Kidney glomerular epithelial cell (primary cell): Measurements from ENCODE around the gene PUM1.
"Not testable (repeated sequence)": the region's sequence is repeated elsewhere in the genome, so short reads cannot be mapped to it uniquely, and the experiment has no call there.

Experiments used
- DNase-seq: peaks from one replicate; lab custom pipeline; 2025; lab: John Stamatoyannopoulos, UW

PUM1 gene, protein sequence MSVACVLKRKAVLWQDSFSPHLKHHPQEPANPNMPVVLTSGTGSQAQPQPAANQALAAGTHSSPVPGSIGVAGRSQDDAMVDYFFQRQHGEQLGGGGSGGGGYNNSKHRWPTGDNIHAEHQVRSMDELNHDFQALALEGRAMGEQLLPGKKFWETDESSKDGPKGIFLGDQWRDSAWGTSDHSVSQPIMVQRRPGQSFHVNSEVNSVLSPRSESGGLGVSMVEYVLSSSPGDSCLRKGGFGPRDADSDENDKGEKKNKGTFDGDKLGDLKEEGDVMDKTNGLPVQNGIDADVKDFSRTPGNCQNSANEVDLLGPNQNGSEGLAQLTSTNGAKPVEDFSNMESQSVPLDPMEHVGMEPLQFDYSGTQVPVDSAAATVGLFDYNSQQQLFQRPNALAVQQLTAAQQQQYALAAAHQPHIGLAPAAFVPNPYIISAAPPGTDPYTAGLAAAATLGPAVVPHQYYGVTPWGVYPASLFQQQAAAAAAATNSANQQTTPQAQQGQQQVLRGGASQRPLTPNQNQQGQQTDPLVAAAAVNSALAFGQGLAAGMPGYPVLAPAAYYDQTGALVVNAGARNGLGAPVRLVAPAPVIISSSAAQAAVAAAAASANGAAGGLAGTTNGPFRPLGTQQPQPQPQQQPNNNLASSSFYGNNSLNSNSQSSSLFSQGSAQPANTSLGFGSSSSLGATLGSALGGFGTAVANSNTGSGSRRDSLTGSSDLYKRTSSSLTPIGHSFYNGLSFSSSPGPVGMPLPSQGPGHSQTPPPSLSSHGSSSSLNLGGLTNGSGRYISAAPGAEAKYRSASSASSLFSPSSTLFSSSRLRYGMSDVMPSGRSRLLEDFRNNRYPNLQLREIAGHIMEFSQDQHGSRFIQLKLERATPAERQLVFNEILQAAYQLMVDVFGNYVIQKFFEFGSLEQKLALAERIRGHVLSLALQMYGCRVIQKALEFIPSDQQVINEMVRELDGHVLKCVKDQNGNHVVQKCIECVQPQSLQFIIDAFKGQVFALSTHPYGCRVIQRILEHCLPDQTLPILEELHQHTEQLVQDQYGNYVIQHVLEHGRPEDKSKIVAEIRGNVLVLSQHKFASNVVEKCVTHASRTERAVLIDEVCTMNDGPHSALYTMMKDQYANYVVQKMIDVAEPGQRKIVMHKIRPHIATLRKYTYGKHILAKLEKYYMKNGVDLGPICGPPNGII

DNA sequence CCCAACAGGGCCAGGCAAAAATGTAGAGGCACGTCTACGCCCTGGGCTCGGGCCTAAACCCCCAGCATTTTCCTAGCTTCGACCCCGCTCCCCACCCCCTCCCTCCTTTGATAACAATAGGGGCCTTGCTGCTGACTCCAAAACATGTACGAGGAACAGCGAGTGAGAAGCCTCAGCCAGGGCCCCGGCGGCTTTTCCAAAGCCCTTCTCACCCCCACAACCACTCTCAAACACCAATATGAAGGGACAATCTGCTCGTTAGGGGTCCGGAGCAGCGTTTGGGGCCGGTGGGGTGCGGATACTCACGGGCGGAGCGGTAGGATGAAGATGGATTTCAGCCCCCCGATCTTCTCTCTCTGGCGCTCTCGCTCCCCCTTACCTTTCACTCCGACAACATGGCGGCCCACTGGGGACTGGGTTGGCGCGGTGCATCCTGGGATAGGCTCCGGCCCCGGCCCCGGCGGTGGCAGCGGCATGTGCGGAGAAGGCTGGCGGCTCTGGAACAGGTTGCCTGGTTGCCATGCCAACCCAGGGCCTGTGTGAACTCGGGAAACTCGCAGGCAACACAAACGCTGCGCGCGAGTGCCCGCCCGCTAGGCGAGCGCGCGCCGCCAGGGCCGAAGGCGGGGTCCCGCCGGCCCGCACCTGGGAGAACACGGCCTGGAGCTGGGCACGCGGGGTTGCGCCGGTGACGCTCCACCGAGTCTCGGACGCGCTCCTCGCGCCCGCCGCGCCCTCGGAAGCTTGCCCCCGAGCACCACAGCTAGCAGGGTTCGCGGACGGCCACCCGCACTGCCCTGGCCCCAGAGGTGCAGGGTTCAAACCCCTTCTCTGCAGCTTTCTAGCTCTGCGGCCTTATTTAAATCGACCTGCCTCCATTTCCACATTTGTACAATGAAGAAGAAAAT, at the start of gene PUM1:
Gene PUM1, minus strand, starts transcription at position 408 of the 908 bp plus-strand sequence. CDS start 6,151 bp downstream, outside the sequence.
- peak; percentile 97 for DNase-seq

DNA sequence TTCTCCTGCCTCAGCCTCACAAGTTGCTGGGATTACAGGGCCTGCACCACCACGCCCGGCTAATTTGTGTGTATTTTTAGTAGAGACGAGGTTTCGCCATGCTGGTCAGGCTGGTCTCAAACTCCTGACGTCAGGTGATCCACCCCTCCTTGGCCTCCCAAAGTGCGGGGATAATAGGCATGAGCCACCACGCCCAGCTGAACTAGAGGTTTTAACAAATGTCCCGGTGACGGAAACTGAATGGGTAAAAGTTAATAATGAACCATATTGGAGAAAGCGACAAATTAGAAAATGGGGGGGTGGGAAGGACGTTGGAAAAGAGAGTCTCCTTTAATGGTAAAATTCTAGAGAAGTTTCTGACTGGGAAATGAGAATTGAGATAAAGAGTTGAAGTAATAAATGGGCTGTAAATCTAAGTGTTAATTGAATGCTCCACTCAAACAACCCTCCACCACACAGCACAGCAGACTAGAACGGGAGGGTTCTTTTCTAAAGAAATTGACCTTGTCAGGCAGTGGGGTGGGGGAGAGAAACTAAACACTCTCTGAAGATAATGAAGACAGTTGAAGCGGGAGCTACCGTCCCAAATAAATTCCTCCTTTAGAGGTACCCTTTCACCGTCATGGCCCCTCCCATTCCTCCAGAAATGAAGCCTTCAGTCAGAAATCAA, 46.9 kb upstream of the PUM1 start:
- DNase-seq: no peak

DNA sequence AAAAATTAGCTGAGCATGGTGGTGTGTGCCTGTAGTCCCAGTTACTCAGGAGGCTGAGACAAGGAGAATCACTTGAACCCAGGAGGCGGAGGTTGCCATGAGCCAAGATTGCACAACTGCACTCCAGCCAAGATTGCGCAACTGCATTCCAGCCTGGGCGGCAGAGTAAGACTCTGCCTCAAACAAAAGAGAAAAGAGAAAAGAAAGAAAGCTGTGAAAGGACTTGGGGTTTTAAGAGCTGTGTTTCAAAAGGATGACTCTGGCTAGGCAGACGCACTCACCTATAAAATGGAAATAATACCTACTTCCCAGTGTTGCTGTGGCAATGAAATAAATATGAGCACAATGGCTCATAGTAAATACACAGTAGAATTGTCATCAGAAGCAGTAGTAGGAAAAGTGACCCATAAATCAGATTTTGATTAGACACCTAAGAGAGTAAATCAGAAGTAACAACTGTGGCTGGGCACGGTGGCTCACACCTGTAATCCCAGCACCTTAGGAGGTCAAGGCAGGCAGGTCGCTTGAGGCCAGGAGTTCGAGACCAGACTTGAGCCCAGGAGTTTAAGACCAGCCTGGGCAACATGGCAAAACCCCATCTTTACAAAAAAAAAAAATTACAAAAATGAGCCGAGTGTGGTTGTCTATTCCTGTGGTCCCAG, 45.9 kb upstream of the PUM1 start:
- peak; percentile 32 for DNase-seq

DNA sequence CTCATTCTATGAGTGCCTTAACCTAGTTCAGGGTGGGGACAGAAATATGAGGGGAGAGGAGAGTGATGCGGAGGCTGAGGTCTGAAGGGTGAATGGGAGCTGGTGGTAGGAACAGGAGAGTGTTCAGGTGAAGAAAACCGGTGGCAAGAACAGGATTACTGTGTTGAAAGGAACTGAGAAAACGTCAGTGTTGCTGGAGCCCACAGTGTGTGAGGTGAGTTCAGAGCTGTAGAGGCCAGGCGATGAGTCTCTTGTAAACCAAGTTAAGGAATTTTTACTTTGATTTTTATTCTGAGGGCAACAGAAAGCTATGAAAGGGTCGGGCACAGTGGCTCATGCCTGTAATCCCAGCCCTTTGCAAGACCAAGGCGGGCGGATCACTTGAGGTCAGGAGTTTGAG, 45.3 kb upstream of the PUM1 start:
- no peak for DNase-seq

DNA sequence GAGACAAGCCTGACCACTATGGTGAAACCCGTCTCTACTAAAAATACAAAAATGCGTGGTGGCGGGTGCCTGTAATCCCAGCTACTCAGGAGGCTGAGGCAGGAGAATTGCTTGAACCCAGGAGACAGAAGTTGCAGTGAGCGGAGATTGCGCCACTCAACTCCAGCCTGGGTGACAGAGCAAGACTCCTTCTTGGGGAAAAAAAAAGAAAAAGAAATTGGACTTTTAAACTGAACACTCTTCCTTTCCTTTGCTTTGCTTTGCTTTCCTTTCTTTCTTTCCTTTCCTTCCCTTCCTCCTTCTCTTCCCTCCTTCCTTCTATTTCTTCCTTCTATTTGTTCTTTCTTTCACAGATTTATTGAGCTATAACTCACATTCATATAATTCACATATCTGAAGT, 43.3 kb upstream of the PUM1 start:
- DNase-seq: no peak

DNA sequence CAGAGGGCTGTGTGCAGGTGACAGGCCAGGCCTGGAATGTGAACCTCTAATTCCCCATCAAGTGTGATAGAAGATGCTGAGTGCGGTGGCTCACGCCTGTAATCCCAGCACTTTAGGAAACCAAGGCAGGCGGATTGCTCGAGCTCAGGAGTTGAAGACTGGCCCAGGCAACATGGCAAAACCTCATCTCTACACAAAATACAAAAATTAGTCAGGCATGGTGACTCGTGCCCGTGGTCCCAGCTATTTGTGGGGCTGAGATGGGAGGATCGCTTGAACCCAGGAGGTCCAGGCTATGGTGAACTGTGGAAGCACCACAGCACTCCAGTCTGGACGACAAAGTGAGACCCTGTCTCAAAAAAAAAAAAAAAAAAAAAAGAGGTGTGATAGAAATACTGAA, 40.1 kb upstream of the PUM1 start:
- DNase-seq: no peak

DNA sequence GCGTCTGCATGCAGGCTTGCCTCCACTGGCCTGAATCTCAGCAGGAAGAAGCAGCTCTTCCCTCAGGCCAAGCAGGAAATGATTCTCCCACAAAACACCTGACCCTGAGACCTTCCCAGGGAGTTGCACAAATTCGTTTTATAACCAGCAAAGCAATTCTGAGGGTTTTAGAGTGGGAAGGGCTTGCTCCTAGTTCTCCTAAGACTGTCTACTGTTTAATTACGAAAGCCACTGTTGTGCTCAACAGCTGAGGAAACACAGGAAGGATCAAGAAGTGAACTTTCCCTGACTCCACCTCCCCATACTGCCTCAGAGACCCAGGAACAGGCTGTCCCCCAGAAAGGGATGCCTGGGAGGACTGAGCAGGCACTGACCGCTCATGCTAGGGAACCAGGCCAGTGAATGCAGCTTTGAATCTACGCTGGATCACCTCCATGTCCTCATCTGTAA, 37.0 kb upstream of the PUM1 start:
- DNase-seq: no peak

DNA sequence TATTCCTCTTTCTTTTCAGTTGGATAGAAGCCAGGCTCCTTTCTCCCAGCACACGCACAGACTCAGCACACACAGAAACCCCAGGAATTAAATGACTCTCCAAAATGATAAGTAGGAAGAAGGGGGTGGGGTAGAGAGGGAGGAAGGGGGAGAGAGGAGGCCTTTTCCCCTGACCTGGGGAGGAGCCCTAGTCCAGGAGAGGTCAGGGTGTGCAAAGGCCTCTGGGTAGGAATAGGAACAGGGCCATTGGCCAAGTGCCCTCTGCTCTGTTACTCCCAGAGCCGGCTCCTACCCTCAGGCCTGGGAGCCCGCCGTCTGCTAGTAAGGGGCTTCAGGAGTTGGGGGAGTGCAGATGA, 35.6 kb upstream of the PUM1 start:
- DNase-seq: peak; percentile 11

DNA sequence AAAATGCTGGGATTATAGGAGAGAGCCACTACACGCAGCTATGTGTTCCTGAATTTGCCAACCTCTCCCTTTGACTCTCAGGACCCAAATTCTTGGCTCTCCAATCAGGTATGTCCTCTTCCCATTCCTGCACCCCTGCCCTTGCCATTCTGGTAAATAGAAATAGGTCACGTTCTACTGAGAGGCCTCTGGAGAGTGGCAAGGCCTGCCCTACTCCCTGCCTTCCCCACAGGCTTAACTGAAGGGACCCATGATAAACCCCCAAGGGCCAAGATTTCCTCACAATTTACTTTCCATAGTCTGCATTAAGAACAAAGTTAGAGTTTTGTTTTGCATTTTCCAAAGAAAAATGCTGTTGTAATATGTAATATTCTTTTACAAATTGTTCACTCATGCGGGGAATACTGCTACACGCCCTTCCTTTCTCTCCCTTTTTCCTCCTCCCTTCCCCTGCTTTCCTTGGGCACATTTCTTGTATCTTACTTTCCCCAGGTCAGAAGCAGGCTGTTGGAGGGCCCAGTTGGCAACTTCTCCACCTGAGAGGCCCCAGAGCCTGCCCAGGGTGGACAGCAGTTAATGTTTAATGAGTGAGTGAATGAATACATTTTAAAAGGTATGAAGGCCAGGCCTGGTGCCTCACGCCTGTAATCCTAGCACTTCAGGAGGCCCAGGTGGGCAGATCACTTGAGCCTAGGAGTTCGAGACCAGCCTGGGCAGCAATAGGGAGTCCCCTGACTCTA, 33.9 kb upstream of the PUM1 start:
- no peak for DNase-seq

DNA sequence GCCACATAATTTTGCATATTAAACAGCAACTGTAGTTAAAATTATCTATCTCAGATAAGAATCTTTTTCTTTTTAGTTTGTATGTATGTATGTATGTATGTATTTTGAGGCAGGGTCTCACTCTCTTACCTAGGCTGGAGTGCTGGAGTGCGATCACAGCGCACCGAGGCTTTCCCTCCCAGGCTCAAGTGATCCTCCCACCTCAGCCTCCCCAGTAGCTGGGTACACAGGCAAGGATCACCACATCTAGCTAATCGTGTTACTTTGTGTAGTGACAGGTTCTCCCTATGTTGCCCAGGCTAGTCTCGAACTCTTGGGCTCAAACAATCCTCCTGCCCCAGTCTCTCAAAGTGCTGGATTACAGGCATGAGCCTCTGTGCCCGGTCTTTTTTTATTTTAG, 30.5 kb upstream of the PUM1 start:
- no peak for DNase-seq

DNA sequence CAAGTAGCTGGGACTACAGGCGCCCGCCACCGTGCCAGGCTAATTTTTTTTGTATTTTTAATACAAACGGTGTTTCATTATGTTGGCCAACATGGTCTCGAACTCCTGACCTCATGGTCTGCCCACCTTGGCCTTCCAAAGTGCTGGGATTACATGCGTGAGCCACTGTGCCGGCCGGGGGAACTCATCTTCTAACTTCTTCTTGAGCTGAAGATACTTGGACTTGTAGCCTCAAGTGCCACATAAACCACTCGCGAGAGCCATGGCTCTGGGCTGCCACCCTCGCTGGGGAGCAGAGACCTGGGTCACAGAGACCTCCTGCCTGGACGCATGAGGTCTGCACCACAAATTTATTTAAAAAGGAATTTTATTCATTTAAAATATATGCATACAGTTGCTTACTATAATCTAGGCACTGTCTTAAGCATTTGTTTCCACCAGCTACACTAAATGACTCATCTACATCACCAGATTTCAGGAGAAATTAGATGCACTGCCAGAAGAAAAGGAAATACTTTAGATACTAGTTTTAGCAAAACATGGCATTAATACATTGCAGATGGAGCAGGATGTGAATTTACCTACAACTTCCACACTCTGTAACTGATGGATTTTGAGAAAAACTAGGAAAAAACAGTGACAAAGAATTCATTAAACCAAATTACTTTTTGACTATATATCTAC, 29.9 kb upstream of the PUM1 start:
- no peak for DNase-seq

DNA sequence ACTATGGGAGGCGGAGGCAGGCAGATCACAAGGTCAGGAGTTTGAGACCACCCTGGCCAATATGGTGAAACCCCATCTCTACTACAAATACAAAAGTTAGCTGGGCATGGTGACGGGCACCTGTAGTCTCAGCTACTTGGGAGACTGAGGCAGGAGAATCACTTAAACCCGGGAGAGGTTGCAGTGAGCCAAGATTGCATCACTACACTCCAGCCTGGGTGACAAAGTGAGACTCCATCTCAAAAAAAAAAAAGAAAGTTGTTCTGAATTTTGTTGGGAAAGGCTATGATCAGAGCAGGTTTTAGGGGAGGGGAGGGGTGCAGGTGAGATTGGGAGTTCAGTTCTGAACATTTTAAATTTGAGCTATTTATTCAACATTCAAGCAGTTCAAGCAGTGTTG, 22.6 kb upstream of the PUM1 start:
- DNase-seq: not testable (repeated sequence)

DNA sequence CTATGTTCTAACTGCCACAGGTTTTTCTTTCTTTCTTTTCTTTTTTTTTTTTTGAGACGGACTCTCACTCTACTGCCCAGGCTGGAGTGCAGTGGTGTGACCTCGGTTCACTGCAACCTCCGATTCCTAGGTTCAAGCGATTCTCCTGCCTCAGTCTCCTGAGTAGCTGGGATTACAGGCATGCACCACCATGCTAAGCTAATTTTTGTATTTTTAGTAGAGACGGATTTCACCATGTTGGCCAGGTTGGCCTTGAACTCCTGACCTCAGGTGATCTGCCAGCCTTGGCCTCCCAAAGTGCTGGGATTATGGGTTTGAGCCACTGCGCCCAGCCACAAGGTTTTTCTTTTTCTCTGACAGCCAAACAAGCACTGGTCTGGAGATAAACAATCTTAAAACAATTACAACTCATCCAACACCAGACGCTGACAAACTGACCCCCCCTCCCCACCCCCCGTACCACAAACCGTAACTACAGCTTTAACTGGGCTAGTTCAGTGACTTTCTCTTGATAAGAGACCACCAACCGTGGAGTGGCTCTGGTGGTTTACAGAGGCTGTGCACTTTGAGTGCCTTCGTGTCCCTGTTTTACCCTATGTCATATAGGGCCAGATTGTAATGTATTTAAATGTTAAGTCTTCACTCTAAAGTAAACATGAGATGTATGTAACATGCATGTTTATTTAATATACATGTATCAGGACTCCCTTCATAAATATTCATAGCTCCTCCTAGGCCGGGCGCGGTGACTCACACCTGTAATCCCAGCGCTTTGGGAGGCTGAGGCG, 19.5 kb upstream of the PUM1 start:
- no peak for DNase-seq

DNA sequence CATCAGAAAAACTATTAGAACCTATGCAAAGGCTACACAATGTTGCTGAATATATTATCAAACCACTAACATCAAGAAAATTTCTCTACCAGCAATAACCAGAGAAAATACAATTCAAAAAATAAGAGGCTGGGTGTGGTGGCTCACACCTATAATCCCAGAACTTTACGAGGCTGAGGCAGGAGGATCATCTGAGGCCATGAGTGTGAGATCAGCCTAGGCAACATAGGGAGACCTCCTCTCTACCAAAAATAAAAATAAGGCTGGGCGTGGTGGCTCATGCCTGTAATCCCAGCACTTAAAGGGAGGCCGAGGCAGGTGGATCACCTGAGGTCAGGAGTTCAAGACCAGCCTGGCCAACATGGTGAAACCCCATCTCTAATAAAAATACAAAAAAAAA, 16.9 kb upstream of the PUM1 start:
- DNase-seq: no peak

DNA sequence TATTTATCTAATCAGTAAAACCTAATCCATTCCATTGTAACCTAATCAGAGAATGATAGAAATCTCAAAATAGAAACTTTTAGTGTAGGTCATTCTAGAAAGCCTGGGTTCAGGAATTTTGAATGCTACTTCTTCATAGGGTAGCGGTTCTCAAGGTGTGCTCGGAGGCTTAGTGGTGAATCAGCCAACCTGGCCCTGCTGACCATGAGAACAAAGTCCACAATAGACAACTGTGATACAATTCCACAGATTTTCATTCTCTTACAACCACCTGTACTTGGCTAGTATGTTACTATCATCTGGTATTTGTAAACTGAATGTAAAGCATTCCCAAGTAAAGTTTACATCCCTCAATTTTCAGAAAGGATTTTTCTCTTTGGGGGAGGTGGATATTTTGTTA, 7.5 kb upstream of the PUM1 start:
- no peak for DNase-seq

DNA sequence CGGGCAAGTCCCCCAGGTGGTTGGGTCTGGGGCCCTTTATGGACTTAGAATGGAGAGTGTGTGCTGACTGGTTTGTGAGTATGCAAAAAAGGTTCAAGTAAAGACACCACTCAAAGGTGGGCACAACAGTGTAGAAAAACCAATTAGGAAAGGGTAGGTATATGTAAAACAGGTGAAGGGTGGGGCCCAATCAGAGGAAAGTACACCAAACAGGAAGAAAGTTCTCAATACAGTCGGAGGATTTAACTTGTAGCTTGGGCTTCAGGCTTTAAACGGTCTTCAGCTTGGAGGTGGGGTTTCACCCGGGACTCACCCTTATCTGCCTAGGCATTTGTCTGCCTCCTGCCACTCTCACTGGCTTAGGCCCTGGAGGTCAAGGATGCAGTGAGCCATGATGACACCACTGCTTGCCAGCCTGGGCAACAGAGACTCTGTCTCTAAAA, 6.8 kb upstream of the PUM1 start:
- no peak for DNase-seq

DNA sequence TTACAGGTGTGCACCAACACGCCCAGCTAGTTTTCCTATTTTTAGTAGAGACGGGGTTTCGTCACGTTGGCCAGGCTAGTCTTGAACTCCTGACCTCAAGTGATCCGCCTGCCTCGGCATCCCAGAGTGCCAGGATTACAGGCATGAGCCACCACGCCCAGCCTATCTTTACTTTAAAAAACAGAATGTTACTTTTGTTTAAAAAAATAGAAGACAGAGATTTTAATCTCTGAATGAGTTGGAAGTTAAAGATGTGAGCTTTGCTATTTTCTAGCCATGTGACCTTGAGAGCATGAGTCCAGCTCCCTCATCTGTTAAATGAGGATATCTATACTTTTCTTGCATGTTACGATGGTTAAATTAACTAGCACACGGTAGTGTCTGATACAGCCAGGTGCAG, 3.9 kb upstream of the PUM1 start:
- DNase-seq: no peak

DNA sequence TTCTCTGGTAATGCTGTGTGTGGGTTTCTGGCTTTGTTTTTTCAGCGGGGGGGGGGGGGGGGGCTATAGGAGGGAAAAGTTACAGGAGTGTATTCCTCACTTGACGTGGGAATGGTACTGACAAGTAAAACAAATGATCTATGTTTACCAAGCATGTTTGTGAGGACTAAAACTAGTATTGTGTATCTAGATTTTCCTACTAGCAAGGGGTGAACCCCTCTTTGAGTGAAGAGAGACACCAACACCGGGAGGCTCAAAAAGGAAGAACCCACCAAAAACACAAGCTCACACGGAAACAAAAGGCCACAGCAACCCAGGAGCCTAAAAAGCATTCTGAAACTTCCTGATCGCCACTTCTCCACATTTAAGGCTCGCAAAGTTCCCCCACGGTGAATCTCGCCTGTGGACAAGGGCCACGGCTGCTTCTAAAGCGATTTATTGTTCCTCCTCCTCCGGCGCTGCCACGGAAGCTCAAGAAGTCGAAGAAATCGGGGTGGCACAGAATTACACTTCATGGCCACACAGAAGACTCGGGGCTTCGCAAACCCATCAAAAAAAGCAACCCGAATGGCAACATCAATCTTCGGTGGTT, 703 bp downstream of the PUM1 start:
- peak; percentile 49 for DNase-seq
